CD4-positive, CD25-positive, alpha-beta regulatory T cell (primary cell): Measurements from ENCODE around the gene IQSEC3. TPM values are rescaled to one million over a fixed set of nuclear protein-coding genes. Genes with fewer than 3 reads are reported as not detected.
"Not testable (repeated sequence)": the region's sequence is repeated elsewhere in the genome, so short reads cannot be mapped to it uniquely, and the experiment has no call there.

ENCODE experiments used
- ATAC-seq, 2 donors: fragments of 150-1000 bp; cut with Tn5 transposase; one replicate each; pipeline ENCODE4 v1.10.0; 2021; ENCODE audit warnings: low read depth in 2 of 2, moderate number of reproducible peaks in 2 of 2, moderate library complexity in 1 of 2
- DNase-seq, 3 donors: peaks; one replicate each; pipeline versions ENCODE4 v3.0.0 to v3.0.0-alpha.2; 2012 to 2022; ENCODE audit warnings: mixed read lengths in 1 of 3
- H3K27ac ChIP-seq: one replicate; pipeline ENCODE4 v1.7.0; 2013; ENCODE audit warnings: mild to moderate bottlenecking, low read length; ENCODE audit not compliant: insufficient read depth, poor library complexity, severe bottlenecking
- H3K27me3 ChIP-seq: one replicate; pipeline ENCODE4 v1.7.0; 2013; ENCODE audit warnings: low read length; ENCODE audit not compliant: control insufficient read depth, insufficient read depth
- H3K36me3 ChIP-seq: one replicate; pipeline ENCODE4 v1.7.0; 2013; ENCODE audit warnings: mild to moderate bottlenecking, low read length, moderate library complexity; ENCODE audit not compliant: control insufficient read depth, insufficient read depth
- H3K4me1 ChIP-seq: 2 replicates; pipeline ENCODE4 v1.7.0; 2013; ENCODE audit warnings: mild to moderate bottlenecking, low read length; ENCODE audit not compliant: insufficient read depth, control insufficient read depth, poor library complexity, severe bottlenecking
- H3K4me3 ChIP-seq: one replicate; pipeline ENCODE4 v1.7.0; 2013; ENCODE audit warnings: low read depth, mild to moderate bottlenecking, low read length, moderate library complexity
- H3K9me3 ChIP-seq, 2 experiments: 1 replicate in 1 of 2; 2 replicates in 1 of 2; pipeline ENCODE4 v1.7.0; 2013; ENCODE audit warnings: low read length in 2 of 2, mild to moderate bottlenecking in 1 of 2, moderate library complexity in 1 of 2; ENCODE audit not compliant: control insufficient read depth in 2 of 2
- H3K27ac Mint-ChIP-seq, 3 donors: one replicate each; pipeline ENCODE4 v1.8.0; 2020 to 2022; ENCODE audit warnings: mild to moderate bottlenecking in 3 of 3, mixed read lengths in 3 of 3, moderate library complexity in 2 of 3
- H3K27me3 Mint-ChIP-seq: one replicate; pipeline ENCODE4 v1.8.0; 2022; ENCODE audit warnings: mild to moderate bottlenecking, mixed read lengths
- H3K36me3 Mint-ChIP-seq: one replicate; pipeline ENCODE4 v1.8.0; 2020; ENCODE audit warnings: mixed read lengths
- H3K4me1 Mint-ChIP-seq, 4 donors: one replicate each; pipeline ENCODE4 v1.8.0; 2020 to 2022; ENCODE audit warnings: mixed read lengths in 4 of 4, mild to moderate bottlenecking in 1 of 4
- H3K4me3 Mint-ChIP-seq, 4 donors: one replicate each; pipeline ENCODE4 v1.8.0; 2020 to 2022; ENCODE audit warnings: mild to moderate bottlenecking in 4 of 4, mixed read lengths in 4 of 4, moderate library complexity in 3 of 4
- H3K9me3 Mint-ChIP-seq, 7 donors: one replicate each; pipeline ENCODE4 v1.8.0; 2020 to 2022; ENCODE audit warnings: mixed read lengths in 7 of 7, mild to moderate bottlenecking in 3 of 7, moderate library complexity in 2 of 7
- polyA plus RNA-seq, 4 donors: library from polyadenylated mRNA; unstranded; fragments of 300-500 nt; fragmentation: Illumina TruSeq; gene quantifications; one replicate each; pipeline ENCODE4 v1.2.3, GENCODE V29; 2021
- total RNA-seq: library from RNA; stranded (reverse); gene quantifications from one replicate; pipeline ENCODE4 v1.2.3, GENCODE V29; 2022

Gene IQSEC3
- total and polyA plus RNA-seq, 5 donors from 2014 or later, result 0.05 to 0.15 TPM; not detected in 3

DNA sequence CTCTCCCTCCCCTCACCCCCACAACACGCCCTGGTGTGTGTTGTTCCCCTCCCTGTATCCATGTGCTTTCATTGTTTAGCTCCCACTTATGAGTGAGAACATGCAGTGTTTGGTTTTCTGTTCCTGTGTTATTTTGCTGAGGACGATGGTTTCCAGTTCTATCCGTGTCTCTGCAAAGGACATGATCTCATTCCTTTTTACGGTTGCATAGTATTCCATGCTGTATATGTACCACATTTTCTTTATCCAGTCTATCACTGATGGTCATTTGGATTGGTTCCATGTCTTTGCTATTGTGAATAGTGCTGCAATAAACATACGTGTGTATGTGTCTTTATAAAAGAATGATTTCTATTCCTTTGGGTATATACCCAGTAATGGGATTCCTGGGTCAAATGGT, 20.0 kb upstream of the IQSEC3 start:
- H3K27ac Mint-ChIP-seq, H3K4me3 ChIP-seq, H3K27me3 ChIP-seq, H3K4me1 ChIP-seq, H3K27ac ChIP-seq, H3K4me1 Mint-ChIP-seq, ATAC-seq, H3K36me3 Mint-ChIP-seq, H3K9me3 Mint-ChIP-seq, DNase-seq, H3K4me3 Mint-ChIP-seq, H3K9me3 ChIP-seq, H3K36me3 ChIP-seq: not testable (repeated sequence)
- peaks cover 11% of the 10 kb centered on the region for H3K27me3 Mint-ChIP-seq

DNA sequence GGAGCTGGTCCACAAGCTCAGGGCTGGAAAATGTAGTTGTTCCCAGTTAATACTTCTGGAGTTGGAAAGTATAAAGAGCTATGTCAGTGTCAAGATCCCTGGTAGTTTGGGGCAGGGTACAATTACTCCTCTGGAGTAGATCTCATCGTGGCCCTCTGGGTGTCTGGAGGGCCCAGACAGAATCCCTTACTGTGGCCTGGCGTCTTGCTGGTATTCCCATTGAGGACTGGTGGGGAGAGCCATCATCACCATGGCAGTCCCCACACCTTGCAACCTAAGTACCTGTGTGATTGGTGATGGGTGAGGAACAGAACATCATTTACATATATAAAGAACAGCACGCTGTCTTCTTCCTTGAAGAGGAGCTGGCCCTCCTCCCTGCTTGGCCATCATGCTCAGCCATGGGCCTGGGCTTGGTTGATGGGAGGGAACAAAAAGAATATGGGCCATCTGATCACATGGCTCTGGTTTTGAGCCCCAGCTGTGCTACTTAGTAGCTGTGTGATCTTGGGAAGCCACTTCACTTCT, 18.8 kb upstream of the IQSEC3 start:
- DNase-seq, H3K4me3 ChIP-seq, H3K36me3 ChIP-seq, H3K4me3 Mint-ChIP-seq, H3K4me1 ChIP-seq, H3K36me3 Mint-ChIP-seq, H3K27ac Mint-ChIP-seq, H3K9me3 ChIP-seq, H3K4me1 Mint-ChIP-seq, ATAC-seq, H3K27ac ChIP-seq, H3K9me3 Mint-ChIP-seq, H3K27me3 ChIP-seq: not testable (repeated sequence)
- peaks cover 11% of the 10 kb centered on the region for H3K27me3 Mint-ChIP-seq

GRCh38 chr12:49149-49548, 17.4 kb upstream of the IQSEC3 start:
- H3K9me3 ChIP-seq, ATAC-seq, H3K36me3 Mint-ChIP-seq, H3K4me3 Mint-ChIP-seq, H3K36me3 ChIP-seq, H3K27ac Mint-ChIP-seq, H3K9me3 Mint-ChIP-seq, H3K27ac ChIP-seq, H3K27me3 ChIP-seq, DNase-seq, H3K4me1 Mint-ChIP-seq, H3K4me3 ChIP-seq, H3K4me1 ChIP-seq: not testable (repeated sequence)
- H3K27me3 Mint-ChIP-seq, result peaks cover 22% of the 10 kb centered on the region

DNA sequence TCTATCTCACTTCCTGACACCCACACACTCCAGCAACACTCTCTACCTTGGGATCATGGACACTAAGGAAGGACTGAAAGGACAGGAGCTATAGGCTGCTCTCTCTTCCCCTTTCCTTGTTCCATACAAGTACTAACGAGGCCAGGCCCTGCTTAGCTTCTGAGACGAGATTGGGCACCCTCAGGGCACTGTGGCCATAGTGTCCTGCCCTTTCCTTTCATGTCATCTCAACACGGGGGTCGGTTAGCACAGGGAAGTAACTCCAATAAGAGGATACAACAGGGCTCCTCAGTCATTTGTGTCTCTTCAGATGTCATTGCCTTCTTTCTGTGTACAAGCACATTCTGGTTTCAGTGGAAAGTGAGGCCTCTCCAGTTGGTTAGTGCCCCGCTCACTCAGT, 15.5 kb upstream of the IQSEC3 start:
- peaks cover 18% of the 10 kb centered on the region for H3K27me3 ChIP-seq
- H3K4me3 Mint-ChIP-seq, H3K27ac Mint-ChIP-seq, H3K9me3 ChIP-seq, DNase-seq, ATAC-seq, H3K36me3 ChIP-seq, H3K36me3 Mint-ChIP-seq, H3K27ac ChIP-seq, H3K4me1 ChIP-seq, H3K4me3 ChIP-seq, H3K9me3 Mint-ChIP-seq, H3K4me1 Mint-ChIP-seq: not testable (repeated sequence)
- H3K27me3 Mint-ChIP-seq, result peaks cover 16% of the 10 kb centered on the region

- not testable (repeated sequence) for H3K27ac ChIP-seq, H3K36me3 ChIP-seq, H3K36me3 Mint-ChIP-seq, H3K9me3 ChIP-seq, H3K4me1 ChIP-seq, DNase-seq, H3K9me3 Mint-ChIP-seq, H3K4me1 Mint-ChIP-seq, H3K27ac Mint-ChIP-seq, H3K4me3 Mint-ChIP-seq, H3K4me3 ChIP-seq, ATAC-seq
- peaks cover 25% of the 10 kb centered on the region for H3K27me3 Mint-ChIP-seq
- H3K27me3 ChIP-seq, result peaks cover 25% of the 10 kb centered on the region
Observed at GRCh38 chr12:51962-52361, 14.6 kb upstream of the IQSEC3 start.

DNA sequence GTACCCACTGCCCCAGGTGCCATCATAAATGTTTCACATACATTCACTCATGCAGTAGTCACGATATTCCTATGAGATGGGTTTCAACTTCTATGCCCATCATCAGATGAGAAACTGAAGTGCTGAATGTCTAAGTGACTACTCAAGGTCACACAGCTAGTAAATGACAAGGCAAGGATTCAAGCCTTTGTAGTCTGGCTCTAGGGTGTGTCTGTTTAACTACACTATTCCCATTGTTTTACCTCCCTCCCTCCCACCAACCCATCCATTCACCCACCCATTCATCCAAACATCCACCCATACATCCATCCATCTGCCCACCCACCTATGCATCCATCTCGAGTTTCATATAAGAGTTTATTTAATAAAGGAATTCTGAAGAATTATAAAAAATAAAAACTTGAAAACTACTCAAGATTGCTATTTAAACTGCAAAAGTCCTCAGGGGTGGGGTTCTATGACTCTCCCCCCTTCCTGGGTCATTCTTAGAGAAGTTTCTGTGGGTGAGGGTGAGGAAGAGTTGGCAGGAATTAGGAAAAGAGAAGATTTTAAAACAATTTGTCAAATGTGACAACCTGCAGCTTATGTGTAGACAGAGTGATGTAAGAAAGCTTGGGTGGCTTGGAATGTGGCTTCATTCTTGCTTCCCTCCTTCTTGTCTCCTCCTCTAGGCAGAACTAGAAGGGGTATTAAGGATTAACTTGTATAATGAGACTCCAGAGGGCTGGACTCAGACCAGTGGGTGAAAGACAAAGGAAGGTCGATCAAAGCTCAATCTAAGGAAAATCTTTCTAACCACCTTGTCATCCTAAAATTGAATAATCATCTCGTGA, 13.4 kb upstream of the IQSEC3 start:
- not testable (repeated sequence) for H3K4me3 ChIP-seq, DNase-seq, ATAC-seq, H3K36me3 Mint-ChIP-seq, H3K4me3 Mint-ChIP-seq, H3K4me1 ChIP-seq, H3K27ac Mint-ChIP-seq, H3K9me3 ChIP-seq, H3K36me3 ChIP-seq, H3K27ac ChIP-seq, H3K4me1 Mint-ChIP-seq
- peaks cover 35% of the 10 kb centered on the region for H3K27me3 ChIP-seq
- H3K27me3 Mint-ChIP-seq, result peaks cover 36% of the 10 kb centered on the region
- peaks cover 0 to 12% (median 7%) of the 10 kb centered on the region in 7 donors for H3K9me3 Mint-ChIP-seq

- Histone ChIP-seq H3K27ac (no peak overlapping the region), H3K9me3 (peaks cover 9 to 12% of the 10 kb centered on the region in 2 experiments), H3K4me1 (no peaks in the 10 kb centered on the region), H3K4me3 (no peak overlapping the region), H3K36me3 (no peaks in the 10 kb centered on the region), H3K27me3 (peaks cover 40% of the 10 kb centered on the region)
- ATAC-seq, result no peak
- no peak for DNase-seq
- Mint-ChIP-seq H3K4me3 (no peak overlapping the region), H3K27ac (no peak overlapping the region), H3K4me1 (no peaks in the 10 kb centered on the region), H3K9me3 (peaks cover 0 to 21% (median 10%) of the 10 kb centered on the region in 7 donors), H3K27me3 (peaks cover 42% of the 10 kb centered on the region), H3K36me3 (no peaks in the 10 kb centered on the region)
Observed at GRCh38 chr12:53735-54730, 12.5 kb upstream of the IQSEC3 start.
